LNCaP clone FGC (cell line): ENCODE data around the gene CPNE8.

Experiments used
- DNase-seq: peaks from one replicate; pipeline ENCODE4 v3.0.0-alpha.2; 2011; ENCODE audit warnings: low read depth
- H3K4me3 ChIP-seq: 2 replicates; pipeline ENCODE4 v1.5.1; 2011; ENCODE audit warnings: mild to moderate bottlenecking, low read depth, low read length, control low read depth
- CTCF ChIP-seq: IDR thresholded peaks from 2 replicates; pipeline ENCODE4 v1.5.1; 2012; ENCODE audit warnings: mild to moderate bottlenecking; ENCODE audit not compliant: control insufficient read depth, insufficient read depth; ENCODE audit errors: extremely low read depth

Gene CPNE8

DNA sequence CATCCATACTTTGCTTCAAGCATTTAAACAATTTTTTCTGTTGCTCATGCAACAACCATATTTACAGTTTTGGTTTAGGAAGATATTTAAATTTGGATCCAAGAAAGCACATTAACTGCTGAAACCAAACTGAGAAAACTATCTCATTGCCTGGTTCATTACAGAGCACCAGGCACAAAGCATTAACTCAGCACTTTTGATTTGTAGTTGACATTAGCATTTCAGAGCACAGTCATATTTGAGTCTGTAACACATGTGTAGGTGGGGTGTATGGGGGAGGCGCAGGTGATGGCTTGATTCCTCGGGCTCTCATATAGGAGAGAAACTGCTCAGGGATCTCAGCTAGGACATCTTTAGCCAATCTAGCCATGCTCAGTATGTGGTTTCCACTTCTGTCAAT, 251.7 kb downstream of the CPNE8 start:
- no peak for DNase-seq
- no peak overlapping the region for H3K4me3 ChIP-seq
- TF ChIP-seq CTCF = no peak

GRCh38 chr12:38648813-38649212, 256.6 kb downstream of the CPNE8 start:
- H3K4me3 ChIP-seq = no peak overlapping the region
- DNase-seq = no peak

GRCh38 chr12:38646146-38646545, 259.2 kb downstream of the CPNE8 start:
- H3K4me3 ChIP-seq = no peak overlapping the region
- no peak for TF ChIP-seq CTCF
- DNase-seq = no peak

More at GRCh38 chr12:38648813-38649212, 256.6 kb downstream of the CPNE8 start:
- TF ChIP-seq CTCF = no peak

DNA sequence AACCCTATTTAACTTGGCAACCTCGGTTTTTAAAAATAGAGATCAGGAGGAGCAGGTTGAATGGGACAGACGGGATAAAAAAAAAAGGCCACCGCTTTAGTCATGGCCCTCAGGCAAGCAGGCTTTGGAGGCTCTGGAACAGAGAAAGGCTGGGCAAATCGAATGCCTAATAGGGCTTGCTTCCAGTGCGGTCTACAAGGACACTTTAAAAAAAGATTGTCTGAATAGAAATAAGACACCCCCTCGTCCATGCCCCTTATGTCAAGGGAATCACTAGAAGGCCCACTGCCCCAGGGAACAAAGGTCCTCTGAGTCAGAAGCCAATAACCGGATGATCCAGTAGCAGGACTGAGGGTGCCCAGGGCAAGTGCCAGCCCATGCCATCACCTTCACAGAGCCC, 265.8 kb downstream of the CPNE8 start:
- H3K4me3 ChIP-seq = no peak overlapping the region
- DNase-seq = no peak
- no peak for TF ChIP-seq CTCF

- no peak for DNase-seq
- no peak overlapping the region for H3K4me3 ChIP-seq
- no peak for TF ChIP-seq CTCF
Measured at GRCh38 chr12:38638401-38638800, 267.0 kb downstream of the CPNE8 start.

DNA sequence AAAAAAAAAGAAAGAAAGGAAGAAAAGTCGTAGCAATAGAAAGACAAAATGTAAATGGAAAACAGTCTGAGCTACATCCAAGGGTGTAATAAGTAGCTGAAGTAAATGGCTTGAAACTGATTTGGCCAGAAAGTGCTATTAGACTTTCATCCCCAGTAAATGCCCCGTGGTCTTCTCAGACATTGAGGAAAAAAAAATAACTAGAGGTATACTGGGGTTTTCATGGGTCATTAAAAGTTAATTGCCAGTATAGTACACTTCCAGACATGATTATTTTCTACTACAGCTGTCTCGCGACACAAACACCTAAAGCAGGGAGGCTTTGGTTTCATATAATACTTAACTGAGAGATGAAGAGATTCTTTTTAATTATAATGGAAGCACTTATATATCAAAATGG, 271.9 kb downstream of the CPNE8 start:
- no peak for TF ChIP-seq CTCF
- no peak for DNase-seq
- no peak overlapping the region for H3K4me3 ChIP-seq

GRCh38 chr12:38629064-38629463, 276.3 kb downstream of the CPNE8 start:
- H3K4me3 ChIP-seq = no peak overlapping the region
- TF ChIP-seq CTCF = no peak
- peak; percentile 74 for DNase-seq
